H9 (cell line): ENCODE results near the gene SVOP. TPM values are rescaled to one million over a fixed set of nuclear protein-coding genes. Genes with fewer than 3 reads are reported as not detected.
"Not testable (repeated sequence)": the region's sequence is repeated elsewhere in the genome, so short reads cannot be mapped to it uniquely, and the experiment has no call there.

Experiments
- DNase-seq: peaks from one replicate; pipeline ENCODE4 v3.0.0-alpha.2; 2017
- H2AFZ ChIP-seq: one replicate; pipeline ENCODE4 v1.6.1; 2013; ENCODE audit warnings: mild to moderate bottlenecking, low read length, control low read depth, moderate library complexity
- H2AK5ac ChIP-seq: 2 replicates; pipeline ENCODE4 v1.6.1; 2013; ENCODE audit warnings: low read length, control low read depth, mixed read lengths; ENCODE audit not compliant: insufficient read length
- H2BK120ac ChIP-seq: one replicate; pipeline ENCODE4 v1.6.1; 2013; ENCODE audit warnings: low read depth, mild to moderate bottlenecking, low read length, control low read depth, inconsistent platforms; ENCODE audit not compliant: poor library complexity, severe bottlenecking
- H2BK12ac ChIP-seq: 2 replicates; pipeline ENCODE4 v1.6.1; 2013; ENCODE audit warnings: low read length, control low read depth, mixed read lengths, low read depth; ENCODE audit not compliant: insufficient read length
- H2BK15ac ChIP-seq: 2 replicates; pipeline ENCODE4 v1.6.1; 2013; ENCODE audit warnings: low read depth, low read length, control low read depth
- H2BK20ac ChIP-seq: one replicate; pipeline ENCODE4 v1.6.1; 2013; ENCODE audit warnings: low read depth, mild to moderate bottlenecking, low read length, control low read depth, inconsistent platforms; ENCODE audit not compliant: poor library complexity, severe bottlenecking
- H2BK5ac ChIP-seq: 2 replicates; pipeline ENCODE4 v1.6.1; 2013; ENCODE audit warnings: low read length, control low read depth, mixed read lengths; ENCODE audit not compliant: insufficient read length
- H3K14ac ChIP-seq: 2 replicates; pipeline ENCODE4 v1.6.1; 2013; ENCODE audit warnings: low read length, control low read depth; ENCODE audit not compliant: insufficient read depth
- H3K18ac ChIP-seq: 2 replicates; pipeline ENCODE4 v1.6.1; 2013; ENCODE audit warnings: low read depth, mild to moderate bottlenecking, mixed read lengths, low read length, control low read depth; ENCODE audit not compliant: insufficient read length
- H3K23ac ChIP-seq: 2 replicates; pipeline ENCODE4 v1.6.1; 2013; ENCODE audit warnings: low read length, control low read depth, mixed read lengths, low read depth; ENCODE audit not compliant: insufficient read length
- H3K23me2 ChIP-seq: 2 replicates; pipeline ENCODE4 v1.6.1; 2013; ENCODE audit warnings: low read depth, mild to moderate bottlenecking, mixed read lengths, low read length, control low read depth; ENCODE audit not compliant: insufficient read length, poor library complexity, severe bottlenecking
- H3K27ac ChIP-seq: 2 replicates; pipeline ENCODE4 v1.5.1; 2013; ENCODE audit warnings: low read length, control low read depth, mixed read lengths, low read depth; ENCODE audit not compliant: insufficient read length
- H3K27me3 ChIP-seq: 2 replicates; pipeline ENCODE4 v1.6.1; 2013; ENCODE audit warnings: low read length, control low read depth, inconsistent platforms; ENCODE audit not compliant: insufficient read depth
- H3K4ac ChIP-seq: 2 replicates; pipeline ENCODE4 v1.6.1; 2013; ENCODE audit warnings: low read depth, mild to moderate bottlenecking, control low read depth, inconsistent platforms, low read length, moderate library complexity
- H3K4me1 ChIP-seq: 2 replicates; pipeline ENCODE4 v1.6.1; 2013; ENCODE audit warnings: low read length, control low read depth, inconsistent platforms; ENCODE audit not compliant: insufficient read depth
- H3K4me2 ChIP-seq: 2 replicates; pipeline ENCODE4 v1.6.1; 2013; ENCODE audit warnings: low read length, control low read depth, mixed read lengths; ENCODE audit not compliant: insufficient read length, insufficient read depth
- H3K56ac ChIP-seq: 2 replicates; pipeline ENCODE4 v1.6.1; 2013; ENCODE audit warnings: low read depth, mild to moderate bottlenecking, mixed read lengths, low read length, control low read depth; ENCODE audit not compliant: insufficient read length
- H3K79me1 ChIP-seq: 2 replicates; pipeline ENCODE4 v1.6.1; 2013; ENCODE audit warnings: low read depth, mild to moderate bottlenecking, moderate library complexity, low read length, control low read depth, inconsistent platforms; ENCODE audit not compliant: insufficient read depth, poor library complexity, severe bottlenecking
- H3K79me2 ChIP-seq: 2 replicates; pipeline ENCODE4 v1.6.1; 2013; ENCODE audit warnings: low read length, control low read depth, inconsistent platforms; ENCODE audit not compliant: insufficient read depth
- H3K9ac ChIP-seq: 2 replicates; pipeline ENCODE4 v1.6.1; 2013; ENCODE audit warnings: low read length, control low read depth, mixed read lengths; ENCODE audit not compliant: insufficient read length; ENCODE audit errors: extremely low read depth
- H3K9me3 ChIP-seq: one replicate; pipeline ENCODE4 v1.6.1; 2013; ENCODE audit warnings: low read depth, low read length, inconsistent platforms; ENCODE audit not compliant: control insufficient read depth
- H3T11ph ChIP-seq: one replicate; pipeline ENCODE4 v1.6.1; 2013; ENCODE audit warnings: mild to moderate bottlenecking, low read length, control low read depth, inconsistent platforms
- H4K20me1 ChIP-seq: one replicate; pipeline ENCODE4 v1.6.1; 2013; ENCODE audit not compliant: control insufficient read depth, insufficient read length, insufficient read depth
- H4K5ac ChIP-seq: 2 replicates; pipeline ENCODE4 v1.6.1; 2013; ENCODE audit warnings: low read depth, mild to moderate bottlenecking, mixed read lengths, low read length, control low read depth; ENCODE audit not compliant: insufficient read length
- H4K8ac ChIP-seq: replicated peaks from 2 replicates; pipeline ENCODE4 v1.6.1; 2013; ENCODE audit warnings: low read length, control low read depth, mixed read lengths, low read depth; ENCODE audit not compliant: insufficient read length
- H4K91ac ChIP-seq: 2 replicates; pipeline ENCODE4 v1.6.1; 2013; ENCODE audit warnings: low read depth, mild to moderate bottlenecking, moderate library complexity, mixed read lengths, low read length, control low read depth; ENCODE audit not compliant: insufficient read length
- H3K27ac Mint-ChIP-seq, 3 experiments: 2 replicates in 2 of 3; 3 replicates in 1 of 3; pipeline ENCODE4 v1.8.0; 2020 to 2021; ENCODE audit warnings: mixed read lengths in 3 of 3, mild to moderate bottlenecking in 1 of 3, moderate library complexity in 1 of 3
- H3K27me3 Mint-ChIP-seq: 2 replicates; pipeline ENCODE4 v1.8.0; 2021; ENCODE audit warnings: low read depth, mild to moderate bottlenecking, moderate library complexity, mixed read lengths
- H3K36me3 Mint-ChIP-seq, 3 experiments: 2 replicates in 2 of 3; 3 replicates in 1 of 3; pipeline ENCODE4 v1.8.0; 2020 to 2021; ENCODE audit warnings: low read depth in 3 of 3, mixed read lengths in 3 of 3; ENCODE audit not compliant: insufficient read depth in 1 of 3
- H3K4me1 Mint-ChIP-seq, 2 experiments: 2 replicates each; pipeline ENCODE4 v1.8.0; 2020; ENCODE audit warnings: mixed read lengths in 2 of 2
- H3K4me3 Mint-ChIP-seq, 2 experiments: 2 replicates in 1 of 2; 3 replicates in 1 of 2; pipeline ENCODE4 v1.8.0; 2020 to 2021; ENCODE audit warnings: mild to moderate bottlenecking in 2 of 2, mixed read lengths in 2 of 2, moderate library complexity in 1 of 2
- H3K9me3 Mint-ChIP-seq, 2 experiments: 2 replicates in 1 of 2; 3 replicates in 1 of 2; pipeline ENCODE4 v1.8.0; 2020; ENCODE audit warnings: mild to moderate bottlenecking in 2 of 2, mixed read lengths in 2 of 2, moderate library complexity in 1 of 2
- WGBS: extraction: QIAGEN DNeasy Blood & Tissue Kit; methylation state at CpG from one replicate; pipeline ENCODE4 v1.1.7; 2013; ENCODE audit warnings: missing lambda C conversion rate, low lambda C conversion rate, mixed read lengths; ENCODE audit not compliant: insufficient read length; ENCODE audit errors: extremely low coverage; 5-methylcytosine and 5-hydroxymethylcytosine counted together
- total RNA-seq: library from RNA; stranded (reverse); gene quantifications from 2 replicates; pipeline ENCODE4 v1.2.1, GENCODE V29; 2021
- TF ChIP-seq, protein P1 (sequence below): fragments of 200-600 bp; sonication (generic); conservative IDR thresholded peaks from 3 replicates; pipeline ENCODE4 v1.8.0; 2021; ENCODE audit warnings: antibody characterized with exemption, mild to moderate bottlenecking

Gene SVOP
- total RNA-seq, 1 experiment from 2014 or later: 0.15 TPM

DNA sequence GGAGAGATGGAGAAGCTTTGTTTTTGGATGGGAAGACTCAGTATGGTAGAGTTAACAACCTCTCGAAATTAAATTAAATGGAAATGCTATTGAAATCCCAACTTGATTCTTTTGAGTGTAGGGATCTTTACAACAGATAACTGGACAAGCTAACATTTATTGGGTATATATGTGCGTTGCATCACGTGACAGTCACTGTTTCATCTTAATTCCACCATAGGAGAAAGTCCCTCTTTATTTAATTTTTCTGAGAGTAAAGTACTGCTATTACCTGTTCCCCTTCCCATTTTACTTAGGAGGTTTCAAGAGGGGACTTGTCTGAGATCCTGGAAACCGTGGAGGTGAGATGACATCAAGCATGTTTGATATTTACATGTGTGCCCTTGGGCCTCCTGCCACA is 152.1 kb downstream of the SVOP start:
- H3K4me1 Mint-ChIP-seq: no peaks in the 10 kb centered on the region
- WGBS: no CpG with 5 or more reads among the region's 4 CpGs
- H3K27ac Mint-ChIP-seq: no peak overlapping the region; a peak in 1 of 7 replicates
- no peak overlapping the region for H3K4me3 Mint-ChIP-seq
- Histone ChIP-seq H3K23me2 (no peaks in the 10 kb centered on the region), H3K27me3 (no peaks in the 10 kb centered on the region), H2BK5ac (no peak overlapping the region), H2BK120ac (no peak overlapping the region), H3K4ac (no peak overlapping the region), H3K79me2 (no peaks in the 10 kb centered on the region), H3K14ac (no peak overlapping the region), H3T11ph (no peak overlapping the region), H3K56ac (no peak overlapping the region), H3K27ac (no peak overlapping the region), H4K8ac (no peak overlapping the region), H2BK12ac (no peak overlapping the region), H3K4me2 (no peak overlapping the region), H4K5ac (no peak overlapping the region), H3K9me3 (no peaks in the 10 kb centered on the region), H3K79me1 (no peaks in the 10 kb centered on the region), H4K91ac (no peak overlapping the region), H3K23ac (no peak overlapping the region), H2AK5ac (no peak overlapping the region), H2BK15ac (no peak overlapping the region), H4K20me1 (no peaks in the 10 kb centered on the region), H3K9ac (no peak overlapping the region), H3K4me1 (no peaks in the 10 kb centered on the region), H2BK20ac (no peak overlapping the region), H2AFZ (no peak overlapping the region), H3K18ac (no peak overlapping the region)
- H3K36me3 Mint-ChIP-seq: no peaks in the 10 kb centered on the region; a peak in 1 of 7 replicates
- no peaks in the 10 kb centered on the region for H3K27me3 Mint-ChIP-seq
- no peak for DNase-seq
- TF ChIP-seq, protein P1, sequence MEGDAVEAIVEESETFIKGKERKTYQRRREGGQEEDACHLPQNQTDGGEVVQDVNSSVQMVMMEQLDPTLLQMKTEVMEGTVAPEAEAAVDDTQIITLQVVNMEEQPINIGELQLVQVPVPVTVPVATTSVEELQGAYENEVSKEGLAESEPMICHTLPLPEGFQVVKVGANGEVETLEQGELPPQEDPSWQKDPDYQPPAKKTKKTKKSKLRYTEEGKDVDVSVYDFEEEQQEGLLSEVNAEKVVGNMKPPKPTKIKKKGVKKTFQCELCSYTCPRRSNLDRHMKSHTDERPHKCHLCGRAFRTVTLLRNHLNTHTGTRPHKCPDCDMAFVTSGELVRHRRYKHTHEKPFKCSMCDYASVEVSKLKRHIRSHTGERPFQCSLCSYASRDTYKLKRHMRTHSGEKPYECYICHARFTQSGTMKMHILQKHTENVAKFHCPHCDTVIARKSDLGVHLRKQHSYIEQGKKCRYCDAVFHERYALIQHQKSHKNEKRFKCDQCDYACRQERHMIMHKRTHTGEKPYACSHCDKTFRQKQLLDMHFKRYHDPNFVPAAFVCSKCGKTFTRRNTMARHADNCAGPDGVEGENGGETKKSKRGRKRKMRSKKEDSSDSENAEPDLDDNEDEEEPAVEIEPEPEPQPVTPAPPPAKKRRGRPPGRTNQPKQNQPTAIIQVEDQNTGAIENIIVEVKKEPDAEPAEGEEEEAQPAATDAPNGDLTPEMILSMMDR: no peak
- H3K9me3 Mint-ChIP-seq: no peaks in the 10 kb centered on the region; a peak in 1 of 5 replicates

DNA sequence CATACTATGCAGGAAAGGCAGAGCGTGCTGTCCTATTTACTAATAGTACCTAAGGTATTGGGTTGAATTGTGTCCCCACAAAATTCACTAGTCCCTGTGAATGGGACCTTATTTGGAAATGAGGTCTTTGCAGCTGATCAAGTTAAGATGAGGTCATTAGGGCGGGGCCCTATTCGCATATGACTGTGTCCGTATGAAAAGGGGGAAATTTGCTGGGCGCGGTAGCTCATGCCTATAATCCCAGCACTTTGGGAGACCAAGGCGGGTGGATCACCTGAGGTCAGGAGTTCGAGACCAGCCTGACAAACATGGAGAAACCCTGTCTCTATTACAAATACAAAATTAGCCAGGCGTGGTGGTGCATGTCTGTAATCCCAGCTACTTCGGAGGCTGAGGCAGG is 154.8 kb downstream of the SVOP start:
- H3K56ac ChIP-seq, H4K91ac ChIP-seq, H3K27me3 Mint-ChIP-seq, H4K5ac ChIP-seq, H2AK5ac ChIP-seq, H3K4ac ChIP-seq, H3K4me1 Mint-ChIP-seq, H3K79me2 ChIP-seq, H3K14ac ChIP-seq, H3K9me3 ChIP-seq, H2AFZ ChIP-seq, H3K27me3 ChIP-seq, H3K23me2 ChIP-seq, H2BK120ac ChIP-seq, H3K18ac ChIP-seq, H3K9me3 Mint-ChIP-seq, H3K27ac Mint-ChIP-seq, H3K4me1 ChIP-seq, H3K4me2 ChIP-seq, H3K9ac ChIP-seq, DNase-seq, H2BK15ac ChIP-seq, H3T11ph ChIP-seq, H3K4me3 Mint-ChIP-seq, H4K20me1 ChIP-seq, H3K27ac ChIP-seq, H2BK5ac ChIP-seq, H4K8ac ChIP-seq, H2BK20ac ChIP-seq, H3K36me3 Mint-ChIP-seq, H3K79me1 ChIP-seq, H3K23ac ChIP-seq, H2BK12ac ChIP-seq: not testable (repeated sequence)
- no CpG with 5 or more reads among the region's 10 CpGs for WGBS
